Stimulated activated CD8-positive, alpha-beta memory T cell treated with anti-CD3 and anti-CD28 coated beads, Interleukin-4, amount 100 ng/mL, for 1 hour (primary cell): ENCODE measurements around the gene EMC6.
"Not testable (repeated sequence)": the region's sequence is repeated elsewhere in the genome, so short reads cannot be mapped to it uniquely, and the experiment has no call there.

Experiments used
- DNase-seq, 2 donors: peaks; one replicate each; pipeline ENCODE4 v3.0.0-alpha.2; 2020; ENCODE audit warnings: low read depth in 2 of 2, low spot score in 1 of 2

Gene EMC6

DNA sequence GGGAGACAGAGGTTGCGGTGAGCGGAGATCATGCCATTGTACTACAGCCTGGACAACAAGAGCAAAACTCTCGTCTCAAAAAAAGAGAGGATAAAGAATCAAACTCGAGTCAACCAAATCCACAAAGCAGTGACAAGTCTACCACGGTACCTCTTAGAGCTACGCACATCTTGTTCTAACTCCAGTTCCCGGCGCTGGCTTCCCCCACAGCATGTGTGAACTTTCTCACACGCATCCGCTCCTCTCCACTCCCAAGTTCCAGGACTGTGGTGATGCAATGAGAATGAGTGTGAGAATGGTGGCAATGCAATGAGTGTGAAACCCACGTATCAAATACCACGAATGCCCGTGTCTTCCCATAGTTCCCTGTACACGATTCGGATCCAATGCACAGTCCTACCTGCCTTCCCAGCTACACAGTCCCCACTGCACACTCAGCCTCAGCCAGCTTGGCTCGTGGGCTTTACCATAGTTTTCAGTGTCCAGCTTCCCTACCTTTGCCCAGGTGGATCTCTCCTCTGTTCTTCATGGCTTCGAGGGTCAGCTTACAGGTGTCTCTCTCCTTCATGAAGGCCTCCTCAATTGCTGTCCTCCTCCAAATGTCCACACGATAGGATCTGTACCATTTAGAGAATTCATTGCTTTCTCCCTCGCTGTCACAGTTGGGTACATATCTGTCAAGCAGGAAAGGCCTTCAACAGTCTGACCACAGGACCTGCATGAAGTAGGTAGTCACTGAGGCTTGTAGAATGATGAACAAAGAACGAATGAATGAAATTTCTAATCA is 36.5 kb downstream of the EMC6 start:
- DNase-seq: no peak

DNA sequence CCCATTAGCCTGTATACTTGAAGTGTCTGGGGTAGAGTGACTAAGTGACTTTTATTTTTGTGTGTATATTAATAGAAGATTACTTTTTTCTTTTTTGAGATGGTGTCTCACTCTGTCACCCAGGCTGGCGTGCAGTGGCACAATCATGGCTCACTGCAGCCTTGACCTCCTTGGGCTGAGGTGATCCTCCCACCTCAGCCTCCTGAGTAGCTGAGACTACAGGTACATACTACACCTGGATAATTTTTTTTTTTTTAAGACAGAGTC is 37.0 kb downstream of the EMC6 start:
- not testable (repeated sequence) for DNase-seq

DNA sequence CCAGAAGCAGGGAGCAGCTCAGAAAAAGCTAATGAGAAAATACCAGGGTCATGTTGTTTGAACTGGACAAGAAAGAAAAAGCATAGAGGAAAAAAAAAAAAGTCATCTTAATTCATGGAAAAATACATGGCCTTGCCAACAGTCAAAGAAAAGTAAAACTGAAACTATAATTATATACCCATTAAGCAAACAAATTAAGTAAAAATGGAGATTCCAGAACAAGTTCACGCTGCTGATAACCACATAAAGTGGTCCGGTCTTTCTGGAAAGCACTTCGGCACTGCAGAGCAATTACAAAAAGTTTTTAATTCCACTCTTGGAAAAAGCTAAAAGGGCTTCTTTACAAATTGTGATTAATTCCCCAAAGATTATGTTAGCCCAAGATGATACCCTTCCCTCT is 39.8 kb downstream of the EMC6 start:
- no peak for DNase-seq

GRCh38 chr17:3710951-3711383 is 42.4 kb downstream of the EMC6 start:
- DNase-seq: peak in 1 of 2 donors; percentile 40

GRCh38 chr17:3712811-3713463 is 44.3 kb downstream of the EMC6 start:
- no peak for DNase-seq

DNA sequence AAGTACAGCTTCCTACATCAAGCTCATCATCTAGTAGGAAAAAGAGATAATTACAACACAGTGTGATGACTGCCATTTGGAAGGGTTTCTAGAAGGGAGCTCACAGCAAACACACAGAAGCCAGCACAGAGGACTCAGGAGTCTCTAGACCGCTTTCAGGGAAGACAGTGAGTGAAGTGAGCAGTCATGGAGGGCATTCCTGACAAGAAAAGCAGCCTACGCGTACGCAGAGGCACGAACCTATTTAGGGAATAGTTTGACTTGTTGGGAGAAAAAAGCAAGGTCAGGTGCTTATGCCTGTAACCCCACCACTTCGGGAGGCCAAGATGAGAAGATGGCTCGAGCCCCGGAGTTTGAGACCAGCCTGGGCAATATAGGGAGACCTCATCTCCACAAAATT is 46.7 kb downstream of the EMC6 start:
- DNase-seq: no peak

DNA sequence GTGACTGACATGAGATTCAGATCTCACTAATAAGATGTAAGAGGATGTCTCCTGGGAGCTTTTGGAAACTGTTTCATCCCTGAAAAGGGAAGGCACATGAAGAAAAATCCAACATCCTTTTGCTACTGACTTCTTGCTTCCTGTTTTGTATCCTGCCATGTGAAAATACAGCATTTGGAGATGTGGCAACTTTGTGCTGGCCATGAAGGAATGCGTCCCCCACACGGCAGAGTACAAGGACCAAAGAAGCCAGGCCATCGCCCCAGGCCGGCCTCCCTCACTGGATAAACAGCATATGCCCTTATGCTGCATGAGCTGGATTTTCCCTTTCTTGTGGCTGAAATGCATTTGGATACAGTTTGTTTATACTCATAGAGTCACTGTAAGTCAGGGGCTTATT is 49.6 kb downstream of the EMC6 start:
- no peak for DNase-seq

- no peak for DNase-seq
Measured at GRCh38 chr17:3719265-3719664, 50.7 kb downstream of the EMC6 start.
